NCI-H774 (cell line): ENCODE results near the gene TMPRSS4.

Experiments used
- DNase-seq: peaks from one replicate; lab custom pipeline; 2025; lab: John Stamatoyannopoulos, UW

TMPRSS4 gene

DNA sequence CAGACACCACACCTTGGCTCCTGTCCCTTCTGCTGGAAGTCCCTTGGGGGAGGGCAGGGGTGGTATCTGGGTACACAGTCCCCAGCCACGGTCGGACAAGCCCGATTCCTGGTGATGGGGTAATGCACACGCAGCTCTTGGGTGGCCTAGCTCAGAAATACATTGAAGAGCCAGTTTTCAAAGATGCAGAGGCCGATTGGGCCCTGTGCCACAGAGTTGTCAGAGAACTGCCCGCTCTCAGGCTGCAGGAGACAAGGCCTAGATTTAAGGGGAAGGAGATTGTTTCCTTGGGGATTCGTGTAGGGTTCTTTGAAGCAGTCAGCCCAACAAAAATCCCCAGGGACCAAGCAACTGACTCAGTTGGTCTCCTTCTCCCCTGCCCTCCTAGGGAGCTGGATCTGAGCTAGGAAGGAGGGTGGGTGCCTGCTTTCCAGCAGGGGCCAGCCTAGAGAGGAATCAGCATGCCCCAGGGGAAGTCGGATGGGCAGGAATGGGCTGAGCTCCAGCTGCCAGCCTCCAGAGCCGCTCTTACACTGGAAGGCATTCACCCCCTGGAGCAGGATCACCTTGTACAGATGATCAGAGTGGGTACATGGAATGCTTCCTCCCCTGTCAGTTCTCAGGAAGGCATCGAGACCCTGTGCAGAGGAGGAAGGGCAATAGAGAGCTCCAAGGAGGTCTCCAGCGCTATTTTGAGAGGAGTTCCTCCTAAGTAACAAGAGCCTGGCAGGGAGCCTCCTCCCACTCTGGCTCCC is 79.1 kb downstream of the TMPRSS4 start:
- DNase-seq = no peak

DNA sequence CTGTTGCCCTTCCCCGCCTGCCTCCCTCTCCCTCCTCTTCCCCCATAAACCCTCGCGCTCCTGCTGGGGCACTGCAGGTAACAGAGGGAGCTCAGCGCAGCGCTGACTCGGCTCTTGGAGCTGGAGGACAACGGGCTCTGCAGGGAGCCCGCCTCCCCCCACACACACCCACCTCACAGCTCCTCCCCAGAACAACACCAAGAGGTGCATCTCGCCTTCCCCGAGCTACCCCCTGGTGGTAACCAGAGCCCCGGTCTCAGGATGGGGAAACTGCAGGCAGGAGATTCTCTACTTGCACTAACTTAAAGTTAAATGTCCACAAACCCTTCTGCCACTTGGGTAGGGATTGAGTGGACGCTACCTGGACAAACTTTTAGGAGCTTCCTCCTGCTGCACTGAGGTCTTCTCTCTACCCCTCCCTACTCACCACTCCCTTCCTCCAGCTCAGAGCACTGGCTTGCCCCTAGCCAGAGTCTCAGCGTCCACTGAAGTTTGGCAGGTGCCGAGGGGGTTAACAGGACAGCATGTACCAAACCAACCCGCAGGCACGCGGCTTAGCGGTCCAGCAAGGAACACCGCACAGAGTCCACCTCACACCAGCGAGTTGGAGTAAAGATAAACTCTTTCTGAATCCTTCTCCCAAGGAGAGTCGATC is 79.8 kb downstream of the TMPRSS4 start:
- no peak for DNase-seq

DNA sequence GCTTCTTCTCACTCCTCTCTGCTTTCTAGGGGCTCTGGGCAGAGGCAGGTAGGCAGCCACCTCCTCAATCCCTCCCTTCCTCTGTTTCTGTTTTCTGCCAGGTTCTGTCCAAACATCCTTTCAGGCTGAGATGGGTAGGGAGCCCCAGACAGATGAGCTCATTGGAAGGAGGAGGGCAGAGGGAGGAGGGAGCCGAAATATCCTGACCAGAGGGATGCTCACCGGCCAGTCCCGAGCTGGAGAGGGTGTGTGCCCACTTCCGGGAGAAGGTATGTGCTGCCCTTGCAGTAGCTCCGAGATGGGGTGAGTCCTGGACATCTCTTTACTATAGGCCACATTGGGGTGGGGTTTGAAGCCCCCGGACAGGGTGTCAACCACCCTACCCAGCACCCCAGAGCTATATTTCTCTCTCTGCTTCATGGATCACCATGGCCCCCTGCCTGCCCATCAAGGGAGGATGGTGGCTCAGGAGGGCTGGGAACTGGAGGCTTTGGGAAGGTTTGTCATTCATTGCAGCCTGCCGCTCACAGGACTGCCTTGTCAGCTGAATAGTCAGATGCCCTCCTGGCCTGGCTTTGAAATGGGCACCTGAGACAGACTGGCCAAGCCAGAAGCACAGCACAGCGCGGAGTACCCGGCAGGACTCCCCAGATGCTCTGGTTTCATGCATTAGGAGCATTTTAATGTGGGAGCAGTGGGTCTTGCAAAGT is 80.5 kb downstream of the TMPRSS4 start:
- DNase-seq = no peak

DNA sequence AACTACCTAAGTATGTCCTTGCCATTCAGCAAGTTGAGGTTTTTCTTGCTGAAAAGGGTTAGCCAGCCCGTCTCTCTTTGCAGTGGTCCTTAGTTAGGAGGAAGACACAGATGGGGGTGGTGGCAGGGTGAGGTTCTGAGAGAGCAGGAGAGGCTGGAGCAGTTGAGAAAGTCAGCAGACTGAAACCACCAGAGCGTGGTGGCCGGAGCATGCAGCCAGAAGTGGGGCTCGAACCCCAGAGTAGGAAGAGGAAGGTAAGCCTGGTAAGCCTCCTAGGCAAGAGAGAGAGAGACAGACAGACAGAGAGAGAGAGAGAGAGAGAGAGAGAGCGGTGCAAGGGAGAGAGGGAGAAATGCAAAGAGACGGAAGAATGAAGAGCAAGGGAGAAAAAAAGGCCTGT is 84.9 kb downstream of the TMPRSS4 start:
- no peak for DNase-seq

DNA sequence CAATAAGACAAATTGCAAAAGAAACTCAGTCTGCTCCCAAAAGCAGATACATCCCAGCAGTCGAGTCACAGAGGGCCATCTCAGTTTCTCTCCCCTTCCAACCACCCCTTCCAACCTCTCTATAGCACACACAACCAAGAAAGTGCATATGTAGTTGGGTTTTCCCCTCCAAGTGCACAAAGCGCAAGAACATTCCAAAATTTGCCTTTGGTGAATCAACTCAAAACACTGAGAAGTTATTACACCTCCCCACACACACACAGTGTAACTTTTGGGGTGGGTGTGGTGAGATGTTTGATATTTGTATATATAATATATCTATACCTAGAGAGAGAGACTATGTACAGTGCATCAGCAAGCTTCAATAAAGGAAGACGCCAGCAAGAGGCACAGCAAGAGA is 86.0 kb downstream of the TMPRSS4 start:
- no peak for DNase-seq

DNA sequence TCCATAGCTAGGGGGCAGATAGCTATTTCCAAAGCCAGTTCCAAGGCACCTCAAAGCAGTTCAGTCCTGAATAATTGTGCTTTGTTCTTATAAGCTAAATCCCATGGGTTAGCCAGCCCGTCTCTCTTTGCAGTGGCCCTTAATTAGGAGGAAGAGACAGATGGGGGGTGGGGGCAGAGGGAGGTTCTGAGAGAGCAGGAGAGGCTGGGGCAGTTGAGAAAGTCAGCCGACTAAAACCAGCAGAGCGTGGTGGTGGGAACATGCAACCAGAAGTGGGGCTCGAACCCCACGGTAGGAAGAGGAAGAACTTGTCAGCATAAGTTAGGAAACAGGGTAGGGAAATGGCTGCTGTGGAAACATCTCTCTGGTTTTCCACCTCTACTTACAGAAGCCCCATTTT is 86.6 kb downstream of the TMPRSS4 start:
- no peak for DNase-seq

DNA sequence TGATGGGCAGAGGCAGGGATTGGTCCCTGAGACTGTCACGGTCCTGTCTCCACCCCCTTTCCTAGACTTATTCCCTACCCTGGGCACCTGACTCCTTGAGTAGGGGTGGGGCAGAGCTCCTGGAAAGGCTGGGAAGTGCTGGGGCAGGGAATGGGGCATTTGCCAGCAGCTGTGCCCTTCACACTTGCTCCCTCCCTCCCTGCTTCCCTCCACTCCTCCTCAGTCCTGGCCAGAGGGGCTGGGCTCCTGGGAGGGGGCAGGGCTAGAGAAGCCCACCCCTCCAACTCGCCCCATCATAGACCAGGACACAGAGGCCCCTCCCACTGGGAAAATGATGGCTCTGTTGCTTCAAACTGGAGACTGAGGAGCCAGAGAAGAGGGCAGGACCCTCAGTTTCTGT is 88.0 kb downstream of the TMPRSS4 start:
- no peak for DNase-seq

DNA sequence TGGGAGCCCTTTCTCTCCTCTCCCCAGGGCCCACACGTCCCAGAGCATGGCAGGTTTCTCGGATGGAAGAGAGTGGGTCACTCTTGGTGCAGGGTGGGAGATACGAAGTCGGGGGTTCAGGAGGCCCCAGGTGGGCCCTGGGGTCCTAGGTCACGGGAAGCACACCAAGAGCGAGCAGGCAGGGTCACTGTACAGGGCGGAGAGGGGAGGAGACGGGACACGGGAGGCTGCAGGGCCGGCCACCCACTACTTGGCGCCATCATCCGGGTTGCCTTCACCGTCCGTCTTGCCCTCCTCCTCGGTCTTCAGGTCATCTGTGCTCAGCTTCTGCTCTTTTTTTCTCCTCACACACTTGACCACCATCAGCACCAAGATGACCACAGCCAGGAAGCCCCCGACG is 89.8 kb downstream of the TMPRSS4 start:
- DNase-seq = no peak

DNA sequence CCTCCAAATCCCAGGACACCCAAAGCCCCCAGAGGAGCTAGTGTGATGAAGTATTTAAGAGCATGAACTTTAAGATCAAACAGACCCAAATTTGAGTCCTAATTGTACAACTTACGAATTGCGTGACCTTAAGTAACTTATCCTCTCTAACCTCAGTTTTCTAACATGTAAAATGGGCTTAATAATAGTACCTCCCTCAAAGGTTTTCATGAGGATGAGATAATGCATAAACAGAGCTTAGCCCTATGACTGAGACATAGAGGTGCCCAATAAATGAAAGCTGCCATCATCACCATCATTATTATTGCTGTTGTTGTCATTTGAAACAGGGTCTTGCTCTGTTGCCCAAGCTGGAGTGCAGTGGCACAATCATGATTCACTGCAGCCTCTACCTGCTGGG is 90.4 kb downstream of the TMPRSS4 start:
- DNase-seq = no peak

DNA sequence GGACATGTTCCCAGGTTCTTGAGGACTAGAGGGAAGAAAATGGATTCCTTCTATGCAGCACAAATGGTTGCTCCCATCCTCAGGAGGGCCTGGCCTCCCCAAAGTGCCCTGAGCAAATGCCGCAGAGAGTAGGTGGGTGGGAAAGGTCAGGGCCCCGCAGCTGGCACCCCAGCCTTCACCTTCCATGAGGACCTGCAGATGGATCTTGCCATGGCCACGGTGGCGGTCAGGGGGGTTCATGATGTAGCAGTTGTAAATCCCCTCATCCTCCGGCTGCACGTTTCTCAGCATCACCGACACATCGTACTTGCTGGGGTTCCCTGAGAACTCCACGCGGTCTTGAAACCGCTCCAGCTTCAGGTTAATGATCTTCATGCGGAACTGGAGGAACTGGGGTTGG is 91.0 kb downstream of the TMPRSS4 start:
- DNase-seq = no peak

DNA sequence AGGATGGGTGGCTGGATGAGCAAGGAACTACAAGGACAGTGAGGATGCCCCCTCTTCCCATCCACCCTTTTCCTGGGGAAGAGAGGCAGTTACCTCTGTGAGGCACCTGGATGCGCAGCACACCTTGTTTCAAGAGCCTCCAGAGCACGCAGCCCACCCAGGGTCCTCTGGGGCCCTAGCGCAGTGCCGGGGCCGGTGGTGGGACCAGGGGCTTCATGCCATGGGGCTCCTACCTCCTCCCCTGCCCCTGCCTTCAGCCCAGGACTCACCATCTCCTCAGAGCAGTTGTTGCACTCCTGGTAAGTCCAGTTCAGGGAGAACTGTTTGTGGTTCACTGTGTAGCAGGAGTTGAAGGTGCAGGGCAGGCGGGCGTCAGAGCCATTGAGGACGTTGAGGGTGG is 91.4 kb downstream of the TMPRSS4 start:
- no peak for DNase-seq

DNA sequence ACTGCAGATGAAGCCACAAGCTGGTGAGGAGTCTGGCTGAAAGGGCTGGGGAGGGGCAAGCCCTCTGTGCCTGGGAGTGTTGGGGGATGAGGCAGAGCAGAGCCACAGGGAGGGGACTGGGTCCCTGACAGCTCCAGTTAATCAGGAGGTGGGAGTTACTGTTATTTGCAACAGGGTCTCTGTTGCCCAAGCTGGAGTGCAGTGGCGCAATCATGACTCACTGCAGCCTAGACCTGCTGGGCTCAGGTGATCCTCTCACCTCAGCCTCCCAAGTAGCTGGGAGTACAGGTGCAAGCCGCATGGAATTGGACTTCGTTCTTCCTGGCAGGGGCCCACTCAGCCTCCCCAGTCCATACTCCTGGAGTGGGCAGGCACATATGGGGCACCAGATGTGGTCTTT is 91.9 kb downstream of the TMPRSS4 start:
- DNase-seq = no peak

DNA sequence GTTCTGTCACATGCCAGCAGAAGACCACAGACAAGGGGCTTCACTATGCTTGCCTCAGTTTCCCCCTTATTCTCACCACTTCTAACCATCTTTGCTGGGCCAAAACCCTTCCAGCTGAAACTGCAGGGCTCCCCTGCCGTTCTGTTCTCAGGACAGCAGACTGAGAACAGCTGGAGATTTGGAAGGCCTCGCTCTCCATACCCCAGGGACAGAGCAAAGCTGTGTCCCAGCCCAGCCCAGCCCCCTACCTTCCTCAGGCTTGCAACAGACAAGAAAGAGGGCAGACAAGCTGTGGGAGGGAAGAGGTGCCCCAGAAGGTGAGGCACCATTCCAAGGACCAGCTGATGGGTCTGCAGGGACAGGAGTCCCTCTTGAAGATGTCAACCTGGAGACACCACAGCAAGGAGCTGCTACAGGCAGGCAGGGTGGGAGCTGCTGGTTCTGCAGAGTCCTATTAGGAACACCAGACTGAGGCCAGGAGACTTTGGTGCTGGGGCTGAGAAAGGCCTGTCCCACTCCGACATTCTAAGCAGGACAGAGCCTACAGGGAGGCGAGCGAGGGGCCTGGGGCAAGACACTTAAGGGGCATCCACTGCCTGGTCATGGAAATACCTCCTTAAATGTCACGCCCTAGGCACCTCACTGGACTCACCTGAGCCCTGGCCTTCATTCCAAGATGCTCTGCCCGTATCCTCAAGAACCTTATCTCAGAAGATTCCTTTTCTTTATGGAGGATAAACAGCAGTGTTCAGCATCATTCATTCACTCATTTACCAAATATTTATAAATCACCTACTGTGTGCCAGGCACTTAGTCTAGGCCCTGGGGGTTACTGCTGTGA is 92.6 kb downstream of the TMPRSS4 start:
- no peak for DNase-seq

DNA sequence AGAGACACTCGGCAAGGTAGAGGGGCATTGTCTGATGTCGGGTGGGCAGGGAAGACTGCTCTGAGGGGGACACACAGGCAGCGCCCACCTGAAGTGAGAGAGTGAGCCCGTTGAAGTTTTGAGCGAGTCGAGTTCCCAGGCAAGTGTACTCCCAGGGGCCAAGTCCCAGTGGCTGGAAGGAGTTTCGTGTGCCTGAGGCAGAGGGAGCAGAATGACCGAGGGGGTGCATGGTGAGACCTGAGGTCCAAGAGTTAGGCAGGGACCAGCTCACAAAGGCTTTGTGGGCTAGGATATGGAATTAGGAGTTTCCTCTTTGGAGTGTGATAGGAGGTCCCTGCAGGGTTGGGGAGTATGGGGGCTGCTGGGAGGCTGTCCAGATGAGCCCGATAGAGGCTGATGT is 93.4 kb downstream of the TMPRSS4 start:
- no peak for DNase-seq

DNA sequence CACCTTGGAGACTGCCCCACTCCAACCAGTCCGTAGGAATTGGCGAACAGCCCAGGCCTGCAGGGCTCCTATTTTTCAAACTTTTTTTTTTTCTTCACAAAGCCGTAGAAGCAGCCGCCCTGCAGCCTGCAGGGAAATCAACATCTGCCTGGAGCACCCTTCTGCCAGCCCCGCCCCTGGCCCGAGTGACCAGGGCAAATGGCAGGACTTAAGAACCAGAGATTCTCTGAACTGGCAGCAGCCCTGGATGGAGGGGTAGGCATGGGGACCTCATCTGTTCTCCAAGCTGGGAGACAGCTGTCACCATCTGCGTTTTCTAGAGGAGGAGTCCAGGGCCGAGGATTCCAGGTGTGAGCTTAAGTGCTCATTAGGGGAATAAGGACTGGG is 94.0 kb downstream of the TMPRSS4 start:
- DNase-seq = no peak
